DND-41 (cell line): ENCODE measurements around the gene SQSTM1.

Source experiments
- EZH2 ChIP-seq: IDR thresholded peaks from 3 replicates; pipeline ENCODE4 v1.6.1; 2012; ENCODE audit warnings: borderline replicate concordance, low read depth, mild to moderate bottlenecking, moderate library complexity, low read length, inconsistent platforms; ENCODE audit not compliant: severe bottlenecking
- TF ChIP-seq, protein P1 (sequence below): IDR thresholded peaks from 2 replicates; pipeline ENCODE4 v1.5.1; 2012; ENCODE audit warnings: borderline replicate concordance, low read length, moderate library complexity, mild to moderate bottlenecking; ENCODE audit not compliant: poor library complexity, severe bottlenecking; ENCODE audit errors: extremely low read depth

DNA sequence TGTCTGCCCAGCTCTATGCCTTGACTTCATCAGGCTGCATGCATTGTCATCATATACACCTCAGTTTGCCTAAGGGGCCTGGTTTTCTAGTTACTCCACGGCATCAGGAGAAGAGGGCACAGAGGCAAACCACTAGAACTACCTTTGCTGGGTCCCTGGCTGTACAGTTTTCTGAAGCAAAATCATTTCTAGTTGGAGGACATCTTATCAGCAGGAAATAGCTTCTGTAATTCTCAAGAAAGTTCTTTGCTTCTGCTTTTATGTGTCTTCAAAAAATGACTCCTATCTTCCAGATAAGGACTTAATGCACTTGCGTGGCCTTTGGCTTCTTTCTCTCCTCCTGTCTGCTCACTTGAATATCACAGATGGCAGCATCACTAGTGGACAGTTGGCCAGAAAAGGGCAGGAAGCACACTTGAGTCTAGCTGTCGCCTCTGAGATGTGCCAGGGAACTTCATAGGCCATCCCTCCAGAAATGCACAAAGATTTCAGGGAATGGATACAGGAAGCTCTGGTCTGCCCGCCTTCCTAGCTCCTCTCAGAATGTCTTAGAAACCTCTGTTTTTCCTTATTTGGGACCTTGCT is 49.3 kb upstream of the SQSTM1 start:
- TF ChIP-seq, protein P1, sequence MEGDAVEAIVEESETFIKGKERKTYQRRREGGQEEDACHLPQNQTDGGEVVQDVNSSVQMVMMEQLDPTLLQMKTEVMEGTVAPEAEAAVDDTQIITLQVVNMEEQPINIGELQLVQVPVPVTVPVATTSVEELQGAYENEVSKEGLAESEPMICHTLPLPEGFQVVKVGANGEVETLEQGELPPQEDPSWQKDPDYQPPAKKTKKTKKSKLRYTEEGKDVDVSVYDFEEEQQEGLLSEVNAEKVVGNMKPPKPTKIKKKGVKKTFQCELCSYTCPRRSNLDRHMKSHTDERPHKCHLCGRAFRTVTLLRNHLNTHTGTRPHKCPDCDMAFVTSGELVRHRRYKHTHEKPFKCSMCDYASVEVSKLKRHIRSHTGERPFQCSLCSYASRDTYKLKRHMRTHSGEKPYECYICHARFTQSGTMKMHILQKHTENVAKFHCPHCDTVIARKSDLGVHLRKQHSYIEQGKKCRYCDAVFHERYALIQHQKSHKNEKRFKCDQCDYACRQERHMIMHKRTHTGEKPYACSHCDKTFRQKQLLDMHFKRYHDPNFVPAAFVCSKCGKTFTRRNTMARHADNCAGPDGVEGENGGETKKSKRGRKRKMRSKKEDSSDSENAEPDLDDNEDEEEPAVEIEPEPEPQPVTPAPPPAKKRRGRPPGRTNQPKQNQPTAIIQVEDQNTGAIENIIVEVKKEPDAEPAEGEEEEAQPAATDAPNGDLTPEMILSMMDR, result no peak
- no peak for TF ChIP-seq EZH2
